ENCODE measurements around the gene MIAT. TPM values are rescaled to one million over a fixed set of nuclear protein-coding genes. Genes with fewer than 3 reads are reported as not detected.

The MIAT gene
- total and polyA plus RNA-seq, 2 of the 4 experiments (the other 2 are of a cell fraction) = 0.54 to 0.65 TPM

- no peak overlapping the region for H3K27ac ChIP-seq (ENCODE audit: insufficient read depth, low read length)
- H2BK5ac ChIP-seq (ENCODE audit: low read depth, low read length, poor library complexity, severe bottlenecking) = no peak overlapping the region
- ATAC-seq (ENCODE audit: low read depth) (no peak), DNase-seq (no peak)
- no peak overlapping the region for H3K9ac ChIP-seq (ENCODE audit: low read depth, low read length)
- no CpG with 5 or more reads among the region's 2 CpGs for WGBS, 2 experiments (ENCODE audit: extremely low coverage in 2 of 2, insufficient read length in 1 of 2)
- H2AFZ ChIP-seq (replicated peaks; ENCODE audit: low read length, poor library complexity) = peak overlapping the region; percentile 14
- dilution Hi-C loops (cut with HindIII; ENCODE audit: low sequenced_read_pairs, unreplicated experiment) = no loop called here
- H3K9me1 ChIP-seq (ENCODE audit: insufficient read depth, low read length) = peaks cover 6% of the 10 kb centered on the region; the same call in 1 of the 2 replicates
- no peak overlapping the region for H2BK120ac ChIP-seq (ENCODE audit: low read depth, low read length)
- H3K79me1 ChIP-seq (ENCODE audit: low read depth in 1 of 2, low read length in 2 of 2) = no peaks in the 10 kb centered on the region
- no peak overlapping the region for H3K4me3 ChIP-seq (ENCODE audit: insufficient read depth, low read depth, low read length)
- no peak overlapping the region for H3K56ac ChIP-seq (ENCODE audit: extremely low read depth, insufficient read depth, low read length)
- H4K91ac ChIP-seq (ENCODE audit: insufficient read depth, low read depth, low read length) = no peak overlapping the region
- no peak overlapping the region for H3K4me2 ChIP-seq (ENCODE audit: low read depth, low read length)
- H2BK15ac ChIP-seq (ENCODE audit: low read depth, low read length) = no peak overlapping the region
- intact Hi-C loops (cut with micrococcal nuclease) = no loop called here
- H3K23ac ChIP-seq (ENCODE audit: low read depth, low read length) = no peak overlapping the region
- no peaks in the 10 kb centered on the region for H3K9me3 ChIP-seq (ENCODE audit: control insufficient read depth, insufficient read depth, low read length)
- H3K14ac ChIP-seq (replicated peaks; ENCODE audit: low read depth, low read length) = no peak overlapping the region
- peaks cover 8% of the 10 kb centered on the region for H3K27me3 ChIP-seq (ENCODE audit: control insufficient read depth, insufficient read depth, low read length)
- H4K20me1 ChIP-seq (ENCODE audit: insufficient read depth, low read length) = no peaks in the 10 kb centered on the region
- H3K36me3 ChIP-seq (ENCODE audit: control insufficient read depth, insufficient read depth, low read length) = no peaks in the 10 kb centered on the region
- 0 out of 2 replicates have a peak overlapping the region, but pooled peaks have one; percentile 16 for H3K4ac ChIP-seq (ENCODE audit: low read depth, low read length)
- H2AK9ac ChIP-seq (replicated peaks; ENCODE audit: low read depth, low read length, poor library complexity) = no peak overlapping the region
- no peak overlapping the region for H4K5ac ChIP-seq (ENCODE audit: low read depth, low read length)
- no peak overlapping the region for H3K18ac ChIP-seq (ENCODE audit: low read depth, low read length)
- in situ Hi-C loops (cut with MboI; ENCODE audit: low sequenced_read_pairs) = no loop called here
- ChIA-PET POLR2A (ENCODE audit: unreplicated experiment) (no interaction called here), CTCF (no interaction called here)
- no peak overlapping the region for H2AK5ac ChIP-seq (ENCODE audit: low read depth, low read length)
- no peak overlapping the region for H4K8ac ChIP-seq (ENCODE audit: low read depth in 2 of 2, low read length in 2 of 2)
- H2BK20ac ChIP-seq (ENCODE audit: low read depth, low read length) = peak overlapping the region; percentile 54; the same call in 1 of the 2 replicates
- TF ChIP-seq, protein P1, sequence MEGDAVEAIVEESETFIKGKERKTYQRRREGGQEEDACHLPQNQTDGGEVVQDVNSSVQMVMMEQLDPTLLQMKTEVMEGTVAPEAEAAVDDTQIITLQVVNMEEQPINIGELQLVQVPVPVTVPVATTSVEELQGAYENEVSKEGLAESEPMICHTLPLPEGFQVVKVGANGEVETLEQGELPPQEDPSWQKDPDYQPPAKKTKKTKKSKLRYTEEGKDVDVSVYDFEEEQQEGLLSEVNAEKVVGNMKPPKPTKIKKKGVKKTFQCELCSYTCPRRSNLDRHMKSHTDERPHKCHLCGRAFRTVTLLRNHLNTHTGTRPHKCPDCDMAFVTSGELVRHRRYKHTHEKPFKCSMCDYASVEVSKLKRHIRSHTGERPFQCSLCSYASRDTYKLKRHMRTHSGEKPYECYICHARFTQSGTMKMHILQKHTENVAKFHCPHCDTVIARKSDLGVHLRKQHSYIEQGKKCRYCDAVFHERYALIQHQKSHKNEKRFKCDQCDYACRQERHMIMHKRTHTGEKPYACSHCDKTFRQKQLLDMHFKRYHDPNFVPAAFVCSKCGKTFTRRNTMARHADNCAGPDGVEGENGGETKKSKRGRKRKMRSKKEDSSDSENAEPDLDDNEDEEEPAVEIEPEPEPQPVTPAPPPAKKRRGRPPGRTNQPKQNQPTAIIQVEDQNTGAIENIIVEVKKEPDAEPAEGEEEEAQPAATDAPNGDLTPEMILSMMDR (conservative IDR thresholded peaks at IDR 0.05; ENCODE audit: low read depth, low read length) = no peak
- H3K4me1 ChIP-seq (ENCODE audit: control insufficient read depth, insufficient read depth, low read length) = no peaks in the 10 kb centered on the region
- BruUV-seq (replicated peaks) = no TSS peak
Observed at GRCh38 chr22:26616650-26617049, 40.7 kb upstream of the MIAT start.

All from IMR-90 (cell line).